K562 (cell line): Measurements from ENCODE around the gene NOL11.

Experiments used
- ELK1 ChIP-seq: sonication (generic); formaldehyde crosslinking; IDR thresholded peaks from 2 replicates; pipeline ENCODE4 v1.8.1; 2022; ENCODE audit warnings: missing genetic modification reagents
- EP300 ChIP-seq: IDR thresholded peaks from 2 replicates; pipeline ENCODE4 v1.6.1; 2012; ENCODE audit warnings: low read length, improper control_type of control experiment
- RFX5 ChIP-seq: IDR thresholded peaks from 2 replicates; pipeline ENCODE4 v1.6.1; 2011; ENCODE audit warnings: low read depth, mild to moderate bottlenecking, improper control_type of control experiment, low read length
- TEAD2 ChIP-seq: fragments of 450-650 bp; IDR thresholded peaks from 2 replicates; pipeline ENCODE4 v1.6.1; 2016; ENCODE audit warnings: missing genetic modification characterization, control low read depth, missing compliant biosample characterization
- THAP7 ChIP-seq: fragments of 250-450 bp; sonication (Bioruptor Pico); IDR thresholded peaks from 2 replicates; pipeline ENCODE4 v1.5.0; 2021

- TF ChIP-seq RFX5 = no peak
- no peak for TF ChIP-seq ELK1 (CRISPR knock-in tag)
- TF ChIP-seq THAP7 = no peak
- TF ChIP-seq TEAD2 = no peak
- TF ChIP-seq EP300 = no peak
Measured at GRCh38 chr17:67742025-67742424, 24.3 kb downstream of the NOL11 start.
